RWPE2 (cell line): ENCODE results near the gene PTGS1.
"Not testable (repeated sequence)": the region's sequence is repeated elsewhere in the genome, so short reads cannot be mapped to it uniquely, and the experiment has no call there.

Experiments used
- ATAC-seq: fragments of 200-7000 bp; cut with Tn5 transposase; 3 replicates; pipeline ENCODE4 v1.9.1; 2021; ENCODE audit warnings: low read depth
- DNase-seq: peaks from one replicate; pipeline ENCODE4 v3.0.0-alpha.2; 2020; ENCODE audit warnings: low spot score
- H3K27ac ChIP-seq: fragments of 450-650 bp; 2 replicates; pipeline ENCODE4 v1.5.1; 2017; ENCODE audit warnings: mild to moderate bottlenecking; ENCODE audit not compliant: poor library complexity, severe bottlenecking
- H3K27me3 ChIP-seq: fragments of 250-450 bp; sonication (Bioruptor Pico); 2 replicates; pipeline ENCODE4 v1.5.1; 2021; ENCODE audit warnings: mild to moderate bottlenecking, moderate library complexity; ENCODE audit not compliant: insufficient read depth, poor library complexity, severe bottlenecking
- H3K36me3 ChIP-seq: fragments of 250-450 bp; sonication (Bioruptor Pico); 2 replicates; pipeline ENCODE4 v1.5.1; 2020; ENCODE audit warnings: low read depth, mild to moderate bottlenecking, moderate library complexity
- H3K4me1 ChIP-seq: fragments of 250-450 bp; sonication (Bioruptor Pico); 2 replicates; pipeline ENCODE4 v1.5.1; 2021; ENCODE audit warnings: mild to moderate bottlenecking, moderate library complexity; ENCODE audit not compliant: insufficient read depth, poor library complexity, severe bottlenecking
- H3K4me3 ChIP-seq: fragments of 250-450 bp; sonication (Bioruptor Pico); 2 replicates; pipeline ENCODE4 v1.5.1; 2021; ENCODE audit warnings: mild to moderate bottlenecking, moderate library complexity; ENCODE audit not compliant: severe bottlenecking
- H3K9me3 ChIP-seq: fragments of 250-450 bp; sonication (Bioruptor Pico); 2 replicates; pipeline ENCODE4 v1.5.1; 2021; ENCODE audit warnings: mild to moderate bottlenecking, moderate library complexity; ENCODE audit not compliant: severe bottlenecking
- CTCF ChIP-seq: fragments of 450-650 bp; IDR thresholded peaks from one replicate; pipeline ENCODE4 v1.5.1; 2017; ENCODE audit warnings: mild to moderate bottlenecking, moderate library complexity; ENCODE audit not compliant: poor library complexity, severe bottlenecking

PTGS1 gene

DNA sequence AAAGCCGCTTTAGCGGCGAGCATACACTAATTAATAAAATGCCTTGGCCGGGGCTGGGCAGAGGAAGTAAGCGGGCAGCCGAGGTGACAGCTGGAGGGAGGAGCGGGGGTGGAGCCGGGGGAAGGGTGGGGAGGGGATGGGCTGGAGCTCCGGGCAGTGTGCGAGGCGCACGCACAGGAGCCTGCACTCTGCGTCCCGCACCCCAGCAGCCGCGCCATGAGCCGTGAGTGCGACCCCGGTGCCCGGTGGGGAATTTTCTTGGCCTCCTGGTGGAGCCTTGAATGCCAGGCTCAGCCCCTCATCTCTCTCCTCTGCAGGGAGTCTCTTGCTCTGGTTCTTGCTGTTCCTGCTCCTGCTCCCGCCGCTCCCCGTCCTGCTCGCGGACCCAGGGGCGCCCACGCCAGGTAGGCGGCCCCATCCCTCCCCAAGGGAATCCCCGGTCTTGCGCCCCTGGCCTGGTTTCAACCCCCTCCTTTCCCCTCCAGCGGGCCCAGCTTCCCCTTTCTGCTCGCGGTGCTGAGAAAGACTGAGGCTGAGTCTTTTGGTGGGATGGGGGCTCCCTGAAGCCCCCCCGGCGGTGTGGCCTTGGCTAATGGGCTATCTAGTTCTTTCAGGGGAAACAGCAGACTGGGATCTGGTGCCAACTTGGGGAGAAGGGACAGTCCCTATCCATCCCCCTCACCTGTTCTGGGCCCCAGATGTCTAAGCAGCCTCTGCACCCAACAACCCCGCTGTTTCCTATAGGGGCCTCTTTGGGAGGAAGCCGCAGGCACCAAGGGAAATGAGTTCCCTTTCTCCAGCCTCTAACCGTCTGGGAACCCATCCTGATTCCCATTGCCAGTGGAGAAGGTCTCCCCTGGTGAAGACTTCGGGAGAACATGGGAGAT, at the start of gene PTGS1:
Gene PTGS1, plus strand, starts transcription at position 156 of the 887 bp plus-strand sequence. Its CDS starts 61 bp downstream, at position 217.
- peak within 1 kb of the TSS; percentile 30 for H3K4me3 ChIP-seq
- ATAC-seq, result peak; percentile 56

DNA sequence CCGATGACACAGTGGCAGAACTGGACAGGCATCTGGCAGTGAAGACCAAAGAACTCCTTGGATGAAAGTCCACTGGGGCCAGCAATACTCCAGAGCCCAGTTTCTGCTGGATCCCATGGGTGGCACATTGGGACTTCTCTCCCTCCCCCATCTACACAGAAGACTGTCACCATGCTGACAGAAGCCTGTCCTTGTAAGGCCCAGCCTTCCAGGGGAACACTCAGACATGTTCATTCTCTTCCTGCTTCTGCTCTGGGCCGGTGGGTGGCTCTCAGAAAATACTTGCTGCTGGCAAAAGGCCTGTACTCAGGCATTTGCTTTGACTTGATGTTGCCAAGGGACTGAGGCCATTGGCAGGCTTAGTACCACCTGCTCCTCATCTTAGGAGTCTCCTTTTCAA, 48.3 kb upstream of the PTGS1 start:
- Histone ChIP-seq H3K27ac (no peak overlapping the region), H3K27me3 (no peaks in the 10 kb centered on the region), H3K36me3 (peaks cover 65% of the 10 kb centered on the region), H3K4me1 (no peaks in the 10 kb centered on the region), H3K4me3 (no peak overlapping the region), H3K9me3 (no peaks in the 10 kb centered on the region)
- no peak for DNase-seq
- no peak for ATAC-seq
- no peak for TF ChIP-seq CTCF

More for the DNA sequence above, at the start of gene PTGS1:
- H3K9me3 ChIP-seq, result no peaks in the 10 kb centered on the region
- no peaks in the 10 kb centered on the region for H3K36me3 ChIP-seq
- H3K27me3 ChIP-seq, result no peaks in the 10 kb centered on the region
- TF ChIP-seq CTCF, result no peak
- no peak for DNase-seq
- no peak within 1 kb of the TSS for H3K27ac ChIP-seq
- peaks cover 27% of the 10 kb centered on the region for H3K4me1 ChIP-seq

GRCh38 chr9:122324665-122325064, 46.2 kb upstream of the PTGS1 start:
- DNase-seq, H3K27ac ChIP-seq, H3K27me3 ChIP-seq, H3K9me3 ChIP-seq, ATAC-seq, H3K4me3 ChIP-seq, H3K4me1 ChIP-seq: not testable (repeated sequence)
- peaks cover 61% of the 10 kb centered on the region for H3K36me3 ChIP-seq

DNA sequence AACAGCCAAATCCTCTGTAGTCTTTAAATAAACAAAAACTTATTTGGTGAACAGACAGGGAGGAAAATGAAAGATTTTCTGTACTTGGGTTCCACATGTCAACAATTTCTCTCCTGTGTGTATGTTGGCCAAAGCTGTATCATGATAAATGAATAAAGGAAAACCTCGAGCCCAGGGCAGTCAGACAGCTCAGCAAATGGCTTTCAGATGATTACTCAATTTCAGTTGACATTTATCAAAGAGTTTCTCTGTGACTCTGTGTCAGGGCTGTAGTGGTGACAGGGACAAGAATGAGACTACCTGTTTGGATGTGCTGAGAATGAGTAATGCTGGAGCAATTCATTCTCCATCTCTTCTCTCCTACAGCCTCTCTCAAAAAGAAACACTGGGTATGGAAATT, 45.7 kb upstream of the PTGS1 start:
- H3K9me3 ChIP-seq, result no peaks in the 10 kb centered on the region
- no peak overlapping the region for H3K27ac ChIP-seq
- DNase-seq (no peak), ATAC-seq (no peak)
- no peaks in the 10 kb centered on the region for H3K4me1 ChIP-seq
- no peak for TF ChIP-seq CTCF
- no peak overlapping the region for H3K4me3 ChIP-seq
- H3K27me3 ChIP-seq, result no peaks in the 10 kb centered on the region
- peaks cover 61% of the 10 kb centered on the region for H3K36me3 ChIP-seq

DNA sequence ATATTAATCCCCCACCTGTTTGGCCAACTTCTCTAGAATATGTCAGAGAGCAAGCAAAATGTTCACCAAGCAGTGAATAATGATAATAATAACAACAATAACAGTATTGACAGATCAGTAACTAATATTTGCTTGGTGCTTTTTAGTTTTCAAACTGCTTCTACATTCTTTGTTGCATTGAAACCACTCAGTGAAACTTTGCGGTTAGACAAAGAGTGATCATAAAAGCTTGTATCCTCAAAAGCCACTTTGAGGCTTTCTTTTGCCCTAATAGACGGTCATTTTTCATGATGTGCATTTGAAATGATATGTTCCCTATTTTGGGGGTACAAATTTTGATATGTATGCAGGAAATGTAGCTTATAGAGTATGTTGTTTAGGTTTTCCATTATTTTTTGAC, 43.6 kb upstream of the PTGS1 start:
- ATAC-seq (no peak), DNase-seq (no peak)
- Histone ChIP-seq H3K4me1 (no peaks in the 10 kb centered on the region), H3K27ac (no peak overlapping the region), H3K36me3 (peaks cover 44% of the 10 kb centered on the region), H3K9me3 (no peaks in the 10 kb centered on the region), H3K4me3 (no peak overlapping the region), H3K27me3 (no peaks in the 10 kb centered on the region)
- TF ChIP-seq CTCF, result no peak
